ENCODE data around the gene PKP3.

- TF ChIP-seq, protein P1, sequence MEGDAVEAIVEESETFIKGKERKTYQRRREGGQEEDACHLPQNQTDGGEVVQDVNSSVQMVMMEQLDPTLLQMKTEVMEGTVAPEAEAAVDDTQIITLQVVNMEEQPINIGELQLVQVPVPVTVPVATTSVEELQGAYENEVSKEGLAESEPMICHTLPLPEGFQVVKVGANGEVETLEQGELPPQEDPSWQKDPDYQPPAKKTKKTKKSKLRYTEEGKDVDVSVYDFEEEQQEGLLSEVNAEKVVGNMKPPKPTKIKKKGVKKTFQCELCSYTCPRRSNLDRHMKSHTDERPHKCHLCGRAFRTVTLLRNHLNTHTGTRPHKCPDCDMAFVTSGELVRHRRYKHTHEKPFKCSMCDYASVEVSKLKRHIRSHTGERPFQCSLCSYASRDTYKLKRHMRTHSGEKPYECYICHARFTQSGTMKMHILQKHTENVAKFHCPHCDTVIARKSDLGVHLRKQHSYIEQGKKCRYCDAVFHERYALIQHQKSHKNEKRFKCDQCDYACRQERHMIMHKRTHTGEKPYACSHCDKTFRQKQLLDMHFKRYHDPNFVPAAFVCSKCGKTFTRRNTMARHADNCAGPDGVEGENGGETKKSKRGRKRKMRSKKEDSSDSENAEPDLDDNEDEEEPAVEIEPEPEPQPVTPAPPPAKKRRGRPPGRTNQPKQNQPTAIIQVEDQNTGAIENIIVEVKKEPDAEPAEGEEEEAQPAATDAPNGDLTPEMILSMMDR (IDR thresholded peaks at IDR 0.05) = no peak
- TF ChIP-seq POLR2A (IDR thresholded peaks at IDR 0.05) (no peak), POLR2AphosphoS5 (IDR thresholded peaks at IDR 0.05) (no peak)
These were observed 57.7 kb downstream of the PKP3 start for GRCh38 chr11:451738-452137.

Measured in breast epithelium (tissue), 3 donors.